Brain microvascular endothelial cell (primary cell): Measurements from ENCODE around the gene DLG2.

Experiments
- DNase-seq: peaks from one replicate; pipeline ENCODE4 v3.0.0-alpha.2; 2020
- H3K27ac ChIP-seq: fragments of 250-450 bp; sonication (Bioruptor Pico); 2 replicates; pipeline ENCODE4 v1.5.1; 2020; ENCODE audit warnings: mild to moderate bottlenecking, moderate library complexity
- H3K27me3 ChIP-seq: fragments of 250-450 bp; sonication (Bioruptor Pico); replicated peaks from 2 replicates; pipeline ENCODE4 v1.5.1; 2020; ENCODE audit warnings: mild to moderate bottlenecking
- H3K36me3 ChIP-seq: fragments of 250-450 bp; sonication (Bioruptor Pico); replicated peaks from 2 replicates; pipeline ENCODE4 v1.5.1; 2020; ENCODE audit warnings: mild to moderate bottlenecking
- H3K4me3 ChIP-seq: 2 replicates; pipeline ENCODE4 v1.5.1; 2011; ENCODE audit warnings: low read depth, mild to moderate bottlenecking, control low read depth, low read length, moderate library complexity
- in situ Hi-C: cut with HindIII; loops from 2 replicates; pipeline ENCODE4 v1.10.0; 2017; ENCODE audit warnings: low sequenced_read_pairs, low pct_ligation_motif_present
- TF ChIP-seq, protein P1 (sequence below): IDR thresholded peaks from 2 replicates; pipeline ENCODE4 v1.5.1; 2011; ENCODE audit warnings: low read depth, mild to moderate bottlenecking, moderate library complexity, low read length, control low read depth, inconsistent platforms; ENCODE audit errors: missing control alignments

DLG2 gene

GRCh38 chr11:85475660-85476517 is 151.3 kb downstream of the DLG2 start:
- TF ChIP-seq, protein P1, sequence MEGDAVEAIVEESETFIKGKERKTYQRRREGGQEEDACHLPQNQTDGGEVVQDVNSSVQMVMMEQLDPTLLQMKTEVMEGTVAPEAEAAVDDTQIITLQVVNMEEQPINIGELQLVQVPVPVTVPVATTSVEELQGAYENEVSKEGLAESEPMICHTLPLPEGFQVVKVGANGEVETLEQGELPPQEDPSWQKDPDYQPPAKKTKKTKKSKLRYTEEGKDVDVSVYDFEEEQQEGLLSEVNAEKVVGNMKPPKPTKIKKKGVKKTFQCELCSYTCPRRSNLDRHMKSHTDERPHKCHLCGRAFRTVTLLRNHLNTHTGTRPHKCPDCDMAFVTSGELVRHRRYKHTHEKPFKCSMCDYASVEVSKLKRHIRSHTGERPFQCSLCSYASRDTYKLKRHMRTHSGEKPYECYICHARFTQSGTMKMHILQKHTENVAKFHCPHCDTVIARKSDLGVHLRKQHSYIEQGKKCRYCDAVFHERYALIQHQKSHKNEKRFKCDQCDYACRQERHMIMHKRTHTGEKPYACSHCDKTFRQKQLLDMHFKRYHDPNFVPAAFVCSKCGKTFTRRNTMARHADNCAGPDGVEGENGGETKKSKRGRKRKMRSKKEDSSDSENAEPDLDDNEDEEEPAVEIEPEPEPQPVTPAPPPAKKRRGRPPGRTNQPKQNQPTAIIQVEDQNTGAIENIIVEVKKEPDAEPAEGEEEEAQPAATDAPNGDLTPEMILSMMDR, result no peak
- Histone ChIP-seq H3K27ac (no peak overlapping the region), H3K27me3 (no peaks in the 10 kb centered on the region), H3K36me3 (no peaks in the 10 kb centered on the region), H3K4me3 (no peak overlapping the region)
- in situ Hi-C loops, result no loop called here
- DNase-seq, result no peak

DNA sequence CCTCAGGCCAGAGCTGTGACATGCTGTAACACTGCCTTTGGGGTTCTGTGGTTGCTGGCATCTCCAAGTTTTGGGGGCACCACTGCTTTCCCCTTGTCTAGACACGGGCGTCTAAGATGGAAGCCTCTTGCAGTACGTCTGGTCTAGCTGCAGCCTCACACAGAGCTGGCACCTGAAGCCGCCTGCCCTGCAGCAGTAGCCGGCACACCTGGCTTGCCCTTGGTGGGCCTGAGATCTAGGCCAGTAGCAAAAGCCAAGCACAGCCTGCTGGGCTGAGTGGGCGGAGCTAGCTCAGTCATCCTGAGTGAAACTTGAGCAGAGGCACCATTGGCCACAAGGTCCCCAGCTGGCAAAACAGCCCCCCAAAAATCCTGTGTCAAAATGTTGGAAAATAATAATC is 154.2 kb downstream of the DLG2 start:
- no peaks in the 10 kb centered on the region for H3K36me3 ChIP-seq
- in situ Hi-C loops, result no loop called here
- TF ChIP-seq, protein P1, result no peak

GRCh38 chr11:85464283-85464682 is 162.9 kb downstream of the DLG2 start:
- TF ChIP-seq, protein P1, result no peak
- Histone ChIP-seq H3K27me3 (no peaks in the 10 kb centered on the region), H3K27ac (no peak overlapping the region), H3K4me3 (no peak overlapping the region), H3K36me3 (no peaks in the 10 kb centered on the region)
- in situ Hi-C loops, result no loop called here
- no peak for DNase-seq

More for the DNA sequence above, 154.2 kb downstream of the DLG2 start:
- Histone ChIP-seq H3K27me3 (no peaks in the 10 kb centered on the region), H3K27ac (no peak overlapping the region), H3K4me3 (no peak overlapping the region)
- no peak for DNase-seq

DNA sequence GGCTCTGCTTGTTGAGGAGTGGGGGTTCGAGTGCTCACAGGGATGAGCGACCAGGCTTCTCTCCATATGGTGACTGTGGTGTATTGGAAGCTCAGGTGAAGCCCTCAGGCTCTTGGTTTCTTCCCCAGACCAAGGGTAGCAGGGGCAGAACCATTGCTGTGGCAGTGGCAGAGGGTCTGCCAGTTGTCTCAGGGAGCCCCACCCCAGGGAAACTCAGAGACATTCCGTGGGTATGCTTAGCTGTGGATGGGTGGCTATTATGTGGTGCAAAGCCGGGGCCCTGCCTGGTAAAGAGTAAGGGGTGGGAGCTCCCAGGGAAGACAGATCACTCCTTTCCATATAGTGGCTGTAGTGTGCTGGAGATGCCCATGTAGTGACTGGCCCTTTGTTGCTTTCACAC is 167.8 kb downstream of the DLG2 start:
- in situ Hi-C loops, result no loop called here
- TF ChIP-seq, protein P1, result no peak
- no peaks in the 10 kb centered on the region for H3K27me3 ChIP-seq
- no peak overlapping the region for H3K4me3 ChIP-seq
- no peaks in the 10 kb centered on the region for H3K36me3 ChIP-seq
- DNase-seq, result no peak
- no peak overlapping the region for H3K27ac ChIP-seq

- Histone ChIP-seq H3K4me3 (no peak overlapping the region), H3K27me3 (no peaks in the 10 kb centered on the region), H3K27ac (no peak overlapping the region), H3K36me3 (no peaks in the 10 kb centered on the region)
- DNase-seq, result no peak
- in situ Hi-C loops, result no loop called here
- TF ChIP-seq, protein P1, result no peak
Measured at GRCh38 chr11:85444479-85444878, 182.7 kb downstream of the DLG2 start.
